GM23248 (cell line): ENCODE data around the gene ANTXRL.
"Not testable (repeated sequence)": the region's sequence is repeated elsewhere in the genome, so short reads cannot be mapped to it uniquely, and the experiment has no call there.

ENCODE experiments used
- EZH2 ChIP-seq: fragments of 200-600 bp; sonication (generic); IDR thresholded peaks from 2 replicates; pipeline ENCODE4 v1.6.1; 2018; ENCODE audit warnings: antibody characterized with exemption, mild to moderate bottlenecking; ENCODE audit not compliant: insufficient read depth, poor library complexity, severe bottlenecking
- EZH2phosphoT487 ChIP-seq: fragments of 200-600 bp; sonication (generic); IDR thresholded peaks from 2 replicates; pipeline ENCODE4 v1.6.1; 2018; ENCODE audit warnings: antibody characterized with exemption, moderate library complexity, mild to moderate bottlenecking, low read depth; ENCODE audit not compliant: insufficient read depth

DNA sequence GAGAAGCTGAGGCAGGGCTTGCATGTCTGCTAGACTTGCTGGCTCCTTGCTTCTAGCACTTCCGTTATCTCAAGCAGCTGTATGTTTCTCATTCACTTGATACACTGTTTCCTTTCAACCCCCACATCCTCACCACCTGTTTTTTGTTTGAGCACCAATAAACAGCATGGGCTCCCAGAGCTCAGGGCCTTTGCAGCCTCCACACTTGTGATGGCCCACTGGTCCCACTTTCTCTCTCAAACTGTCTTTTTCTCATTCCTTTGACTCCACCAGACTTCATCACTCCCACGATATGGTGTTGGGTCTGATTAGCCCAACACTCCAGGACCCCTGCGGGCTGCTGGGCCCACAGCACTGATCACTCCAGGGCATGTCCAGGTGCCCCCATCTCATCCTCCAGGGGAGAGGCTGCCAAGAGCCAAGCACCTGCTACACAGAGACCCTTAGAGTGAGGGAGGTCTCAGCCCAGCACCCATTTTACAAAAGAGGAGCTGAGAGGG lies 17.2 kb upstream of the ANTXRL start:
- not testable (repeated sequence) for TF ChIP-seq EZH2, EZH2phosphoT487
